HG02759 (cell line): ENCODE measurements around the gene ZNF664.

Experiments used
- ATAC-seq: cut with Tn5 transposase; IDR thresholded peaks from one replicate; pipeline ENCODE4 v1.9.1; 2021; ENCODE audit warnings: mild to moderate bottlenecking, moderate library complexity; ENCODE audit not compliant: unreplicated experiment

The ZNF664 gene

GRCh38 chr12:124027753-124028554, 54.9 kb downstream of the ZNF664 start:
- no peak for ATAC-seq

GRCh38 chr12:124028555-124028925, 55.5 kb downstream of the ZNF664 start:
- no peak for ATAC-seq

- no peak for ATAC-seq
Observed at GRCh38 chr12:124030008-124030407, 57.0 kb downstream of the ZNF664 start.

GRCh38 chr12:124030510-124030909, 57.5 kb downstream of the ZNF664 start:
- no peak for ATAC-seq

- no peak for ATAC-seq
Observed at GRCh38 chr12:124031058-124031457, 58.0 kb downstream of the ZNF664 start.

GRCh38 chr12:124032265-124032886, 59.4 kb downstream of the ZNF664 start:
- ATAC-seq, result no peak

GRCh38 chr12:124033859-124034258, 60.8 kb downstream of the ZNF664 start:
- no peak for ATAC-seq

- no peak for ATAC-seq
Observed at GRCh38 chr12:124034297-124034696, 61.3 kb downstream of the ZNF664 start.

GRCh38 chr12:124035163-124035562, 62.1 kb downstream of the ZNF664 start:
- no peak for ATAC-seq

- ATAC-seq, result no peak
Observed at GRCh38 chr12:124036171-124036598, 63.2 kb downstream of the ZNF664 start.

- ATAC-seq, result no peak
Observed at GRCh38 chr12:124036657-124037109, 63.7 kb downstream of the ZNF664 start.

- ATAC-seq, result no peak
Observed at GRCh38 chr12:124037331-124037730, 64.3 kb downstream of the ZNF664 start.

GRCh38 chr12:124039276-124039675, 66.3 kb downstream of the ZNF664 start:
- ATAC-seq, result no peak

- no peak for ATAC-seq
Observed at GRCh38 chr12:124040291-124040690, 67.3 kb downstream of the ZNF664 start.

- ATAC-seq, result no peak
Observed at GRCh38 chr12:124040737-124041136, 67.7 kb downstream of the ZNF664 start.

GRCh38 chr12:124041907-124042306, 68.9 kb downstream of the ZNF664 start:
- no peak for ATAC-seq

- no peak for ATAC-seq
Observed at GRCh38 chr12:124044021-124044420, 71.0 kb downstream of the ZNF664 start.

GRCh38 chr12:124044809-124045321, 71.8 kb downstream of the ZNF664 start:
- no peak for ATAC-seq

- no peak for ATAC-seq
Observed at GRCh38 chr12:124045671-124046455, 72.8 kb downstream of the ZNF664 start.

- no peak for ATAC-seq
Observed at GRCh38 chr12:124046456-124046740, 73.4 kb downstream of the ZNF664 start.

GRCh38 chr12:124047045-124047566, 74.1 kb downstream of the ZNF664 start:
- no peak for ATAC-seq
